Activated CD4-positive, alpha-beta T cell treated with anti-CD3 and anti-CD28 coated beads, Interleukin-2, Interleukin-4, amounts not matched to agents 100 ng/mL and 50 ng/mL, durations not matched to agents 16 hours and 8 hours (primary cell): ENCODE results near the gene TLK1.
A peak's percentile ranks its signal among the peaks of the same experiment; 100 is the strongest.

Source experiments
- DNase-seq: peaks from one replicate; pipeline ENCODE4 v3.0.0-alpha.2; 2020; ENCODE audit warnings: low spot score

Gene TLK1

GRCh38 chr2:170999654-171000053, 161.0 kb downstream of the TLK1 start:
- DNase-seq, result no peak

- DNase-seq, result no peak
Measured at GRCh38 chr2:170997893-170998597, 162.6 kb downstream of the TLK1 start.

- no peak for DNase-seq
Measured at GRCh38 chr2:170996316-170996715, 164.4 kb downstream of the TLK1 start.

GRCh38 chr2:170991398-170992182, 169.1 kb downstream of the TLK1 start:
- DNase-seq, result no peak

GRCh38 chr2:170986566-170987258, 174.0 kb downstream of the TLK1 start:
- DNase-seq, result no peak

- no peak for DNase-seq
Measured at GRCh38 chr2:170985407-170985806, 175.3 kb downstream of the TLK1 start.

GRCh38 chr2:170984079-170984478, 176.6 kb downstream of the TLK1 start:
- DNase-seq, result no peak

- no peak for DNase-seq
Measured at GRCh38 chr2:170975943-170976270, 184.8 kb downstream of the TLK1 start.

- DNase-seq, result no peak
Measured at GRCh38 chr2:170975127-170975942, 185.4 kb downstream of the TLK1 start.

- no peak for DNase-seq
Measured at GRCh38 chr2:170974304-170974993, 186.2 kb downstream of the TLK1 start.

GRCh38 chr2:170973492-170974303, 187.0 kb downstream of the TLK1 start:
- DNase-seq, result peak; percentile 80

- no peak for DNase-seq
Measured at GRCh38 chr2:170973225-170973491, 187.5 kb downstream of the TLK1 start.

GRCh38 chr2:170972296-170973224, 188.1 kb downstream of the TLK1 start:
- DNase-seq, result no peak

- no peak for DNase-seq
Measured at GRCh38 chr2:170971071-170971470, 189.6 kb downstream of the TLK1 start.

- no peak for DNase-seq
Measured at GRCh38 chr2:170969872-170970496, 190.7 kb downstream of the TLK1 start.

- DNase-seq, result no peak
Measured at GRCh38 chr2:170969030-170969429, 191.7 kb downstream of the TLK1 start.

- DNase-seq, result no peak
Measured at GRCh38 chr2:170968205-170969003, 192.3 kb downstream of the TLK1 start.

GRCh38 chr2:170967553-170967952, 193.1 kb downstream of the TLK1 start:
- DNase-seq, result no peak
